ENCODE measurements around the gene IKZF1. TPM values are rescaled to one million over a fixed set of nuclear protein-coding genes. Genes with fewer than 3 reads are reported as not detected.

The IKZF1 gene
- total RNA-seq, 3 donors from 2014 or later: 14.2 to 21.4 (median 21.3) TPM

DNA sequence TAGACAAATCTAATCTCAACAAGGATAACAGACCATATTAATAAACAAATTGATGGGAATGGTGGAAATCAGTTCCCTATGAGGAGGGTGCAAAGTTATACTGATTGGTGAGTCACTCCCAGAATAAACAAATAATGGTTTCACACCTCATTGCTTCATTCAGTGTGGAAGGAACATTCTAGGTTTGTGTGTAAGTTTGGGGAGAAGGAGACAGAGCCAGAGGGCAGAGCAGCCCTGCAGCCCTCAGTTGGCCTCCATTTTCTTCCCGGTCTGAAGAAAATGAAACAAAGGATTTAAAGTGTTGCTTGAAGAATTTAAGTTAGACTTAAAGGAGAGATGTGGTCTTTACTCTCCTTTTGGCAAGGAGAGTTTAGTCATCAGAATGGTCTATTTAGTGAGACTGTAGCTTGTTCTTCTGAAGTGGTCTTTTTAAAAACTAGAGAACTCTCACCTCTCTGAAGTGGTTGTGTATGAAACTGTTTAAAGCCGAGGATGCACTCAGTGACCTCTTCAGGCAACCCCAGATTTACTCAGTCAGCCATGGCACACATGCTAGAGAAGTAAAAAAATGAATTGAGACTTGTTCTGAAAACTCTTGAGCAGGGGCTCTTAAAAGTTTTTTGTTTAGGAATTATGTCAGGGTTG lies 27.2 kb downstream of the IKZF1 start:
- TF ChIP-seq POLR2A (IDR thresholded peaks at IDR 0.05): no peak
- TF ChIP-seq POLR2AphosphoS5 (IDR thresholded peaks at IDR 0.05): no peak
- TF ChIP-seq, protein P1, sequence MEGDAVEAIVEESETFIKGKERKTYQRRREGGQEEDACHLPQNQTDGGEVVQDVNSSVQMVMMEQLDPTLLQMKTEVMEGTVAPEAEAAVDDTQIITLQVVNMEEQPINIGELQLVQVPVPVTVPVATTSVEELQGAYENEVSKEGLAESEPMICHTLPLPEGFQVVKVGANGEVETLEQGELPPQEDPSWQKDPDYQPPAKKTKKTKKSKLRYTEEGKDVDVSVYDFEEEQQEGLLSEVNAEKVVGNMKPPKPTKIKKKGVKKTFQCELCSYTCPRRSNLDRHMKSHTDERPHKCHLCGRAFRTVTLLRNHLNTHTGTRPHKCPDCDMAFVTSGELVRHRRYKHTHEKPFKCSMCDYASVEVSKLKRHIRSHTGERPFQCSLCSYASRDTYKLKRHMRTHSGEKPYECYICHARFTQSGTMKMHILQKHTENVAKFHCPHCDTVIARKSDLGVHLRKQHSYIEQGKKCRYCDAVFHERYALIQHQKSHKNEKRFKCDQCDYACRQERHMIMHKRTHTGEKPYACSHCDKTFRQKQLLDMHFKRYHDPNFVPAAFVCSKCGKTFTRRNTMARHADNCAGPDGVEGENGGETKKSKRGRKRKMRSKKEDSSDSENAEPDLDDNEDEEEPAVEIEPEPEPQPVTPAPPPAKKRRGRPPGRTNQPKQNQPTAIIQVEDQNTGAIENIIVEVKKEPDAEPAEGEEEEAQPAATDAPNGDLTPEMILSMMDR (IDR thresholded peaks at IDR 0.05): no peak
- Histone ChIP-seq H3K27me3 (no peaks in the 10 kb centered on the region), H3K4me3 (no peak overlapping the region), H3K9me3 (no peaks in the 10 kb centered on the region), H3K36me3 (no peaks in the 10 kb centered on the region), H3K27ac (no peak overlapping the region), H3K4me1 (no peaks in the 10 kb centered on the region)
- DNase-seq (ENCODE audit: low spot score in 2 of 2): no peak
- intact Hi-C loops (cut with DNase I; ENCODE audit: low total_unique reads): no loop called here

DNA sequence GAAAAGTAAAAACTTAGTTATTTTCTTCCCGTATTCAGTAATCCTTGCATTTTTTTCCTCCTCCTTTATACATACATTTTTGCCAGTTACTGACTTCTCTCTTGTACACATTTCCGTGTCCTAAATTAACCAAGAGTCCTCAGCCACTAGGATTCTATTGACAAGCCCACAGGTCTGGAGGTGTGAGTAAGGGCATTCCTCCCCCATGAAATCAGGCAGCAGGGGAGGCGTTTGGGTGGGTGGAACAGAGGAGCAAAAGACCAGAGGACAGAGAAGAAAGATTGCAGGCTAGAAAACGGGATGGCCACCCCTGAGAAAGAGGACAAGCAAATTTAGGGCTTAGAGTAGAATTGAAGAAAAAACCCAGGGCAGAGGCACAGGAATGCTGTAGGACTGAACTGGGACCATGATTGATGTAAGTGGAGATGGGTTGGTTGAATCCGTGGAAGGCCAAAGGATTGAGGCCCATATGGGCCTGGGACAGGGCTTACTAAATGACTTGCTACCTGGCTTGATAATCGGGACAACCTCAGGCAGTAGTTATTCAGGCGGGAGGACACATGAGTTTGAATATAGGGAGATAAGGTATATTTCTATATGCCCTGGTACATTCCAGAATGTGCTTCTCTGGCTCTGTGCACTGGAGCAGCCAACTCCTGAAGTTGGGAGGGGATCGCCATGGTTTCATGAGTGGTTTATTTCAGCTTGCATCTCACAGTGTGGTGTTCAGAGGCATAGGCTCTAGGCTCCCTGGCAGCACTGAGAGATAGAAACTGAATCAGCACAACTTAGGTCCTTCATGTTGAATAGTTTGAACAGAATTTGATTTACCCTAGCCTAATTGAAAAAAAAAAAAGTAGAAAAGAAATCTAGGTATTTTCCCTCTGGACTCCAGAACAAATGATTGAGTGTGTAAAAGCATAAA lies 28.0 kb downstream of the IKZF1 start:
- TF ChIP-seq POLR2AphosphoS5 (IDR thresholded peaks at IDR 0.05): no peak
- no peak for TF ChIP-seq POLR2A (IDR thresholded peaks at IDR 0.05)
- TF ChIP-seq, protein P1 (IDR thresholded peaks at IDR 0.05): no peak
- no peak for DNase-seq (ENCODE audit: low spot score in 2 of 2)
- Histone ChIP-seq H3K27ac (no peak overlapping the region), H3K27me3 (no peaks in the 10 kb centered on the region), H3K9me3 (no peaks in the 10 kb centered on the region), H3K4me3 (no peak overlapping the region), H3K36me3 (no peaks in the 10 kb centered on the region), H3K4me1 (no peaks in the 10 kb centered on the region)
- intact Hi-C loops (cut with DNase I; ENCODE audit: low total_unique reads): no loop called here

DNA sequence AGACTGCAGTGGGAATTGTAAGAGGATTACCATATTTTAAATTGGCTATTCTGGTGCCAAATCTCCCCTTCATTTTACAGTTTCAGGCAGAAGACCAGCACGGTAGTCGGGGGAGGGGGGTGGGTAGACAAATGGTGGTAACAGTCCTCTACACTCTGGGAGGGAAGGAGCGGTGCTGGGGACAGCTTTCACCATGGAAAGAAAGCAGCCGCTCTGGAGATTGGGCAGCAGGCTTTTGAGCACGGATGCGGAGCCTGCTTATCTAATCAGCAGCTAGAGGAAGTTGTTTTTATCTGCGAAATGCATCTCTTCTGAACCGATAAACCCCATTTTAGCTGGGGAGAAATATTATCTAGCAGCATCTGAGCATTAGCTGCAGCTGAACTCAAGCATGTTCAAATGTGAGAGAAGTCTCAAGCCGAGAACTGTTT lies 28.7 kb downstream of the IKZF1 start:
- Histone ChIP-seq H3K27me3 (no peaks in the 10 kb centered on the region), H3K9me3 (no peaks in the 10 kb centered on the region), H3K36me3 (no peaks in the 10 kb centered on the region), H3K27ac (no peak overlapping the region), H3K4me1 (no peaks in the 10 kb centered on the region), H3K4me3 (no peak overlapping the region)
- intact Hi-C loops (cut with DNase I; ENCODE audit: low total_unique reads): no loop called here
- TF ChIP-seq, protein P1 (IDR thresholded peaks at IDR 0.05): no peak
- no peak for TF ChIP-seq POLR2AphosphoS5 (IDR thresholded peaks at IDR 0.05)
- TF ChIP-seq POLR2A (IDR thresholded peaks at IDR 0.05): no peak
- DNase-seq (ENCODE audit: low spot score in 2 of 2): no peak

DNA sequence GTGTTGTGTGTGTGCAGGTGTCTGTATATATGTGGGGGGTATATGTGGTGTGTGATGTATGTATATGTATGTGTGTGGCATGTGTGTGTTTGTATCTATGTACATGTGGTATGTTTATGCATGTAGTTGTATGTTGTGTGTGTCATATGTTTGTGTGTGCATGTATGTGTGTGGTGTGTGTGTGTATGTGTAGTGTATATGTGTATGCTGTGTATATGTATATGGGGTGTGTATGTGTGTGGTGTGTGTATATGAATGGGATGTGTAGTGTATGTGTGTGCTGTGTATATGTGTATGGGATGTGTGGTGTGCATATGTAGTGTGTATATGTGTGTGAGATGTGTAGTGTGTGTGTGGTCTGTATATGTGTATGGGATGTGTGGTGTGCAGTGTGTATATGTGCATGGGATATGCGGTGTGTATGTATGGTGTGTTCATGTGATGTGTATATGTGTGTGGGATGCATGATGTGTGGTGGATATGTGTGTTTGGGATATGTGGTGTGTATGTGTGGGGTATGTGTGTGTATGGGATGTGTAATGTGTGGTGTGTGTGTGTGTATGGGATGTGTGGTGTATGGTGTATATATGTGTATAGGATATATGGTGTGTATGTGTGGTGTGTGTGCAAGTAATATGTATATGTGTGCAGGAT lies 30.0 kb downstream of the IKZF1 start:
- Histone ChIP-seq H3K9me3 (no peaks in the 10 kb centered on the region), H3K27ac (no peak overlapping the region), H3K36me3 (no peaks in the 10 kb centered on the region), H3K4me1 (no peaks in the 10 kb centered on the region), H3K27me3 (no peaks in the 10 kb centered on the region), H3K4me3 (no peak overlapping the region)
- no peak for TF ChIP-seq POLR2AphosphoS5 (IDR thresholded peaks at IDR 0.05)
- TF ChIP-seq, protein P1 (IDR thresholded peaks at IDR 0.05): no peak
- TF ChIP-seq POLR2A (IDR thresholded peaks at IDR 0.05): no peak
- DNase-seq (ENCODE audit: low spot score in 2 of 2): no peak
- intact Hi-C loops (cut with DNase I; ENCODE audit: low total_unique reads): no loop called here
